LNCaP clone FGC (cell line): ENCODE data around the gene CGB8.

ENCODE experiments used
- DNase-seq: peaks from one replicate; pipeline ENCODE4 v3.0.0-alpha.2; 2011; ENCODE audit warnings: low read depth
- H3K4me3 ChIP-seq: 2 replicates; pipeline ENCODE4 v1.5.1; 2011; ENCODE audit warnings: mild to moderate bottlenecking, low read depth, low read length, control low read depth
- CTCF ChIP-seq: IDR thresholded peaks from 2 replicates; pipeline ENCODE4 v1.5.1; 2012; ENCODE audit warnings: mild to moderate bottlenecking; ENCODE audit not compliant: control insufficient read depth, insufficient read depth; ENCODE audit errors: extremely low read depth

CGB8 gene

GRCh38 chr19:49071860-49072547 lies 23.1 kb upstream of the CGB8 start:
- TF ChIP-seq CTCF, result no peak
- no peak for DNase-seq
- H3K4me3 ChIP-seq, result no peak overlapping the region

DNA sequence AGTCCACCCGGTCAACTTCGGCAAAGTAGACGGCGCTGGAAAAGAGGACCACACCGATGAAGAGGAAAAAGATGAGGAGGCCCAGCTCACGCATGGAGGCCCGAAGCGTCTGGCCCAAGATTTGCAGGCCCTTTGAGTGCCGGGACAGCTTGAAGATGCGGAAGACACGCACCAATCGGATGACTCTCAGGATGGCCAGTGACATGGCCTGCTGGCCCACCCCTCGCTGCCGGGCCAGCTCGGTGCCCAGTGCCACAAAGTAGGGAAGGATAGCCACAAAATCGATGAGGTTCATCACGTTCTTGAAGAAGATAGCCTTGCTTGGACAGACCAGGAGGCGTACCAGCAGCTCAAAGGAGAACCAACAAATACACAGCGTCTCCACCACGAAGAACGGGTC lies 21.5 kb upstream of the CGB8 start:
- no peak for DNase-seq
- H3K4me3 ChIP-seq, result no peak overlapping the region
- no peak for TF ChIP-seq CTCF

GRCh38 chr19:49069026-49069425 lies 20.1 kb upstream of the CGB8 start:
- no peak overlapping the region for H3K4me3 ChIP-seq
- TF ChIP-seq CTCF, result no peak
- no peak for DNase-seq

- TF ChIP-seq CTCF, result no peak
- H3K4me3 ChIP-seq, result no peak overlapping the region
- DNase-seq, result no peak
These were observed 18.6 kb upstream of the CGB8 start for GRCh38 chr19:49067554-49067953.

DNA sequence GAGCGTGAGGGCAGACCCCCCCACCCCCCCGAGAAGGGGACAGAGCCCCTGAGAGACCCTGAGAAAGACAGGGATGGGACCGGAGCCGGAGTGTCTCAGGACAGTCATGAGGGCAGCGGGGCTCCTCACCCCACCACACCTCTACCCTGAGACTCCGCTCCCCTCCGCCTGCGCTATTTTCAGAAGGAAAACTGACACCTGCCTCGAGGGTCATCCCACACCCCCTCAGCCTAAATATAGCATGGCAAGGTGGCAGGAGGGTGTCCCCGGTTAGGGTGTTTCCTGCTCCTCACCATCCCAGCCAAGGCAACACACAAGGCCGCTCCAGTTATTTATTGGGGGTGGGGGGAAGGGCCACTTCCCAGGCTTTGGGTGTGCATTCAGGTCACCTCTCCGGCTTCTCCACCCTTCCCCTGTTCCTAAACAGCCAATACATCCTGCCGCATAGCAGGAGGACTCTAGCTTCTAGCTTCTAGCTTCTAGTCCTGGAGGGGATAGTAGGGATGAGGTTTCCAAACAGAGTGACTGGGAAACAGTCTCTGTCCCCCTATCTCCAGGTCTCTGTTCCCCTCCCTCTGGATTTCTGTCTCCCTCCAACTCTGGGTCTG lies 17.1 kb upstream of the CGB8 start:
- DNase-seq, result no peak
- no peak for TF ChIP-seq CTCF
- H3K4me3 ChIP-seq, result no peak overlapping the region

- peak within 1 kb of the TSS; percentile 28; the same call in 1 of the 2 replicates for H3K4me3 ChIP-seq
- no peak for TF ChIP-seq CTCF
- no peak for DNase-seq
These were observed 16.1 kb upstream of the CGB8 start, which contains the start of gene NTF4 for GRCh38 chr19:49064768-49065611. NTF4 (minus strand) TSS chr19:49064818; CDS start chr19:49061997, 2,821 bp downstream.
